HK-2 (cell line): Measurements from ENCODE around the gene SAMD13.

Source experiments
- DNase-seq: peaks from one replicate; pipeline ENCODE4 v3.0.0-alpha.2; 2018; ENCODE audit not compliant: unreplicated experiment

The SAMD13 gene

GRCh38 chr1:84370831-84371394, 69.4 kb downstream of the SAMD13 start:
- DNase-seq = no peak

DNA sequence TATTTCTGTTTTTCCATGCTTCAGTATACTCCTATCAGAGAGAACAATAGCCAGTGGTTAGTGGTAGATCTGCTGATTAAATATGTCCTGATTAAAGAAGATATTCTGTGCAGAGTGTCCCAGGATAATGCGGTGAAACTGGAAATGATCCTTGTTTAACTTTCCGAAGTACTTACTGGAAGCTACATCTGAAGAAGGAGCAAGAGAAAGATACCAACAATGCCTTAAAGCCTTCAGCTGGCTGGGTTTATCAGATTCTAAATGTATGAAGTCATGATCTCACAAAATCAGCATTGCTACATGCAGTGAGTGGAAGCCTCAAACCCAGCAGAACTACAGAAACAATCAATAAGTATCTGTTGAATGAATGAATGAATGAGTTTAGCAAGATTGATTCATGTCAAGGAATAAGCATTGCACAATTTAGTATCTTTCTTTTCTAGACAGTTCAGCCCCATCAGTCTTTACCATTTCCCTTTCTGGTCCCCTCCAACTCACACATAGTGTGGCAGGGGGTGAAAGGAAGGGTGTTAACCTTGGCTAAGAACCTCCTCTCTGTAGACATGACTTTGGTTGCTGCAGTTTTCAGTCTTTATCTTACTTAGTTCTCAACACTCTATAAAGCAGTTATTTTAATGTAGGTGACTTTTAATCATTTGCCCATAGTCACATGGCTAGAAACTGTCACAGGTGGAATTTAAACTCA, 72.1 kb downstream of the SAMD13 start:
- no peak for DNase-seq

DNA sequence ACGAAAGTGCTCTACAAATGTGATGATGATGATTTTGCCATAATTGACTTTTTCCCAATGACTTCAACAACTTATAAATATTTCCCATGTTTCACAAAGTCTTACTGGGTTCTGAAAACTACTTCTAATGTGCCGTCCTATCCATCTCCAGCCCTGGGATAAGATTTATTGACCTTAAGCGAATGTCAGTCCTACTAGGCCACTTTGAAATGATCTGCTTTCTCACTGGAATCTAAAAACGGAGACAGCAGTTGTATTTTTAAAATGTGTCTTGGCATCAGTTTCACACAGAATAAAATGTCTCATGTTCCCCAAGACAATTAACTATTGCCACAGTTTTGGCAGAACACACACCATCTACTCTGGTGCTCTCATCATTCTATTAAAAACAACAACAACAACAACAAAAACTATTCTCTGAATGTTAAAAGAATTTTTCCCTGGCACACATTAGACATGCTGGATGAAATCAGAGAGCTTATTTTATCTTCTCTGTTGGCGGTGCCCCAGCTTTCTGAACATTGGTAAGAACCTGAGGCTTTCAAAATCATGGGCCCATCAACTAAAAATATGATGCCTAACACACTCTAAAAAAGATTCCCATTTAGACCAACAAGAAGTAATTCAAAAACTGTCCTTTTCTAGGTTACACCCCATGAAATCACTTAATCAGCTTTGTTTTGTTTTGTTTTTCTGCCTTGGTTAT, 73.6 kb downstream of the SAMD13 start:
- no peak for DNase-seq

DNA sequence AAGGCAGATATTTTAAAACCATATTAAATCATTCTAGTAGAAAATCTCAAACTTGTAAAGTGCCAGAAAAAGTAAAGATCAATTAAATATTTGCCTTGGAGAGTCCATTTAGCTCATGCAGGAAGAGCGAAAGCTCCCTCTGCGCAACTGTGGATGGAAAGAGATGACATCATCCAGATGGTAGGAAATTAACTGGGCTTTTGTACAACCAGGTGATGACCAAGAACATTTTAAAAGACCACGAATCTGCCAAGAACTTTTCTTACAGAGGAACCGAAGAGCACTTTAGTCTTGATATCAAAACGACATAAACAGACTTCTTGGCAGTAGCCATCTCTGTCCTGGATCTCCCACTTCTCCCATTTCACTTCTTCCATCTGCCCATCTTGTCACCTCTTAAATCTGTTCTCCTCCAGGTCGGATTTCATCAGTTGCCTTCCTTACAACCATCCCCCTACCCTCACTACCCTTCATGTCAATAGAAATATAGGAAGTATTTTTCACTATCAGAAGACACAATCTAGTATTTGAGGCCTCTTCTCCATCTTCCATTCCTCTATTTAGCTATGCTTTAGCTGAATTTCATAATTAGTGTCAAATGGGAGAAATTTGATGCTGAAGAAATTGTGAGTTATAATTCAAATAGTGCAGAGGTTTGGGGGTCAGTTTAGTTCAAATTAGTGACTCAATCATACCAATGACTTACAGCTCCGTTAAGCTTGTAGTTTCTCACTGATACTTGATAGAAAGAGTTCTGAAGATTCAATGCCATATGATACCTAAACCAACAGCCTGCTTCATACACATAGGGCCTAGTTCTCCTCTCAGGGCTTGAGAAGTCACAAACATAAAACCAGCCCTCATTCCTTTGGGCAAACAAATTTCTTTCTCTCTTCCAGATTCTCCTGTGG, 74.7 kb downstream of the SAMD13 start:
- no peak for DNase-seq

DNA sequence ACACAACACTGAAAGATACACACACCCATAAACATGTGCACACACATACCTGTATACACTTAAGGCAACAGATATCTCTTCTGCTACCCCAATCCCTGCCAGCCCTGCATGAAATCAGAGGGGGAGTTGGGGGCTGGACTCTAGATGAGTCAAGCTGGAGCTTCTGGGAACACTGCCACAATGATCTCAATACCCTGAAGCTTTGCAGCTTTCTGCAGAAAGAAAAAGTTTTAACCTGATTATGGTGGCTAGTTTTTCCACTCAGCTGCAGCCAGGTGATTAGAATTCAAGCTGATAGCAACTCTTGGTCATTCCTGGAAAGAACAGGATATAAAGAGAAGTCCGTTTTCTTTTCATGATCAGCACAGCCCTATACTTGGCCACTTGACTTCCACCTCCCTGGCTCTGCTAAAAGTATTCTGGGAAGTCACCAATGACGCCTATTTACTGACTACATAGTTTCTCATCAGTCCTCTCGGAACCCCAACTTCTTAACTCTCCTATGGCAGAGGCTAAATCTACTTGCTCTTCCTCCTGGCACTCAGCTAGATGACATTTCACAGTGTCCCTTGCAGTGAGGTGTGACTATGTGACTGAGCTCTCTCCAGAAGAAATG, 76.1 kb downstream of the SAMD13 start:
- DNase-seq = no peak

GRCh38 chr1:84379138-84379916, 77.8 kb downstream of the SAMD13 start:
- DNase-seq = no peak

- no peak for DNase-seq
These were observed 78.3 kb downstream of the SAMD13 start for GRCh38 chr1:84379917-84380180.

- no peak for DNase-seq
These were observed 80.6 kb downstream of the SAMD13 start for GRCh38 chr1:84382127-84382526.

DNA sequence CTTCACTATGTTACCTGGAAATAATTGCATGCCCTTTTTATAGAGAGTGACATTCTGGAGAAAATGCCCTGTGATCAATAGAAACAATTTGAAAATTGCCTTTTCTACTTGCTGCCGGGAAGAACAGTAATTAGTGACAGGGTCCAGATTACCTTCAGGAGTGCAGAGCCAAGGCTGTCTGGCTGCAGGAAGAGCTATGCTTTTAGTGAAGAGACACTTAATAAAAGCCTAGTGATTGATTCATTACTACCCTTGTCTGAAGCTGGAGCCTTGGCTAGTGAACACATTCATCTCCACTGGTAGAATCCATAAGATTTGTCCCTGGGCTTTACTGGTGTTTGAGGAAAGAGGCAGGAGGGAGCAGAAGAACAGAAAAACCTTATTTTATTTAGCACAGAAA, 83.8 kb downstream of the SAMD13 start:
- no peak for DNase-seq

- no peak for DNase-seq
These were observed 85.4 kb downstream of the SAMD13 start for GRCh38 chr1:84386716-84387479.

GRCh38 chr1:84387480-84388163, 86.1 kb downstream of the SAMD13 start:
- DNase-seq = no peak

- no peak for DNase-seq
These were observed 88.7 kb downstream of the SAMD13 start for GRCh38 chr1:84390226-84390625.

DNA sequence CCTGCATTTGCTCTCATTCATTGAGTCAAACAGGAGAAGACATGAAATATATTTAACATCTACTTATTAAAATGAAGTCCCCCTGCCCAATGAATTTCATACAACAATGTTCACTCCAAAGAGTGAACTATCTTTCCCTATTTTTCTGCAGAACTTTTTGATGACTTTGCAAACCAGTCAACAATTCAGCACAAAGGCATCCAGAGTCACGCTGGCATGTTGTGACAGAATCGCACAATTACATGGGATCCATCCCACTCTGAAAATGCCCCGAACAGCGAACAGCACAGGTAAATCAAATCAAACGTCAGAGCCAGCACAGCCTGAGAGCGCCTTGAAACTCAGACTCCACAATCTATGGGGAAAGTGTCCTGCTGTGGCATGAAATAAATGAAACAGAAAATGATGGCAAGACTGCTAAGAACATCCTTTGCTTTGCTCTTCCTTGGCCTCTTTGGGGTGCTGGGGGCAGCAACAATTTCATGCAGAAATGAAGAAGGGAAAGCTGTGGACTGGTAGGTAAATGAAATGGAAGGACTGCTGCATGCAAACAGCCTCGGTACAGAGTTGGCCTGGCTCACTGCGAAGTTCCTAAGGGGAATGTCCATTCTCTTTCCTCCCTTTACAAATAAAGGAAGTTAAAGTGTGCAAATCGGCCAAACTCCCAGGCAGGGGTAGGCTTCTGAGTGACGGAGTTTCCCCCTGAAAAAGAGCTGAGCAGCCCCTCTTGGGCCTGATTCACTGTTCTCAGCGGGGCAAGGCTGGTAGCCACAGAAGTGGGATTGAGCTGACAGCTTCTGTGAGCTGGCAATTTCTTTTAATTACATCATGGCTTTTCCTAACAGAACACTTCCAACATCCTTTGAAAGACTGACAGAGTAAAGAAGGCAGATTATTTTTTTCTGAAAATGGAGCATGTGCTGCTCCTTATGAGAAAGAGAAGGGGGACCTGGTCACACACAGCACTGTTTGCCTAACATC, 97.0 kb downstream of the SAMD13 start, which contains the start of gene DNASE2B:
TSS of gene DNASE2B (plus strand) at position 310 of the 981 bp plus-strand sequence. CDS start at position 391, 81 bp downstream.
- DNase-seq = no peak
